ENCODE measurements around the gene TRPM3. TPM values are rescaled to one million over a fixed set of nuclear protein-coding genes. Genes with fewer than 3 reads are reported as not detected.

The TRPM3 gene
- total and polyA plus RNA-seq, 2 donors (not counting 1 experiment from before 2014, with no cell fraction given), result not detected

DNA sequence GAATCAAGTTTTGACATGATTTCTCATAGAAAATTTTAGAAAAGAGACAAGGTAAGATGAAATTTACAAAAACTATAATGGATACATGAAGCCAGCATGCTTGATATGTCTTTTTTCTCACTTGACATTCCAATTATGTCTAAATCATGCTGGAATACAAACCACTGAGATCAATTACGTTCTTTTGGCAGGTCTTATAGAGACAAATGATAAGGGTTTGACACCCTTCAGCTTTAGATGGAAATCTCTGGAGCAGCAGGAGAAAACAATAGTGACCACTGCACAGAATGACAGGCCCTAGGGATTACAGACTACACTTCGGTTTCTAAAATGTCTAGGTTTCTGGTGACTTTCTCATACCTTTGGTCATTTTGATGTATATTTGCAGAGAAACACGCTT lies 342.9 kb downstream of the TRPM3 start:
- no peak for ATAC-seq (ENCODE audit: low read depth)
- H3K27me3 Mint-ChIP-seq, result no peaks in the 10 kb centered on the region

DNA sequence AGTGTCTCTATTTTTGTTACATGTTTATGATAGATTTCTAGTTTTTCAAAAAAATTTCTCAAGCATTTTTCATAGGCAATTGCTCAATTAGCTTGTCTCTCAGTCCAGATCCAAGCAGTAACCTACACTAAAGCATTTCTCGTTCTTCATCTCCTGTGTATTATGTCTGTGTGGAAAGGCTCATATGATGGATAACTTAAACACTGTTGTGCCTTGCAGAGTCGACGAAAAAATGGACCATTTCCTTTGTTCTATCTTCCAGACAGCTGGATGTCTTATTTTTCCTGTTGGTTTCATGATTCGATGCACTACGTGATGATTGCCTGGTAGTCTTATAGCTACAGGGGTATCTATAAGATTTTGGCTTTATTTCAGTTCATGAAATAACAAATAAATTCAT lies 347.8 kb downstream of the TRPM3 start:
- Histone ChIP-seq H3K4me1 (ENCODE audit: control insufficient read depth in 2 of 2, insufficient read depth in 2 of 2, low read length in 2 of 2) (no peaks in the 10 kb centered on the region), H3K27ac (ENCODE audit: low read length in 2 of 2) (no peak overlapping the region), H3K27me3 (replicated peaks in 1 of 4; ENCODE audit: control extremely low read depth in 1 of 4, control insufficient read depth in 3 of 4, insufficient read depth in 4 of 4, low read length in 3 of 4) (no peaks in the 10 kb centered on the region), H2AFZ (ENCODE audit: insufficient read depth, low read depth, low read length, poor library complexity, severe bottlenecking) (no peak overlapping the region), H3K36me3 (replicated peaks in 1 of 2; ENCODE audit: control extremely low read depth in 1 of 2, control insufficient read depth in 1 of 2, extremely low read depth in 1 of 2, insufficient read depth in 2 of 2, low read length in 1 of 2) (no peaks in the 10 kb centered on the region), H3K4me2 (replicated peaks; ENCODE audit: low read depth, low read length, poor library complexity, severe bottlenecking) (no peak overlapping the region), H3K9me3 (ENCODE audit: control extremely low read depth in 1 of 3, control insufficient read depth in 2 of 3, insufficient read depth in 1 of 3, low read length in 2 of 3) (no peaks in the 10 kb centered on the region), H3K4me3 (ENCODE audit: control extremely low read depth in 1 of 5, extremely low read depth in 1 of 5, insufficient read depth in 1 of 5, low read depth in 2 of 5, low read length in 4 of 5) (no peak overlapping the region), H3K79me2 (ENCODE audit: control insufficient read depth, insufficient read depth, low read length) (no peaks in the 10 kb centered on the region), H4K20me1 (ENCODE audit: control insufficient read depth, insufficient read depth, low read length, poor library complexity, severe bottlenecking) (no peaks in the 10 kb centered on the region), H3K9ac (ENCODE audit: low read length) (no peak overlapping the region)
- POLR2A ChIA-PET, result no interaction called here
- no peaks in the 10 kb centered on the region for H3K9me3 Mint-ChIP-seq (ENCODE audit: insufficient read depth)
- TF ChIP-seq, protein P1, sequence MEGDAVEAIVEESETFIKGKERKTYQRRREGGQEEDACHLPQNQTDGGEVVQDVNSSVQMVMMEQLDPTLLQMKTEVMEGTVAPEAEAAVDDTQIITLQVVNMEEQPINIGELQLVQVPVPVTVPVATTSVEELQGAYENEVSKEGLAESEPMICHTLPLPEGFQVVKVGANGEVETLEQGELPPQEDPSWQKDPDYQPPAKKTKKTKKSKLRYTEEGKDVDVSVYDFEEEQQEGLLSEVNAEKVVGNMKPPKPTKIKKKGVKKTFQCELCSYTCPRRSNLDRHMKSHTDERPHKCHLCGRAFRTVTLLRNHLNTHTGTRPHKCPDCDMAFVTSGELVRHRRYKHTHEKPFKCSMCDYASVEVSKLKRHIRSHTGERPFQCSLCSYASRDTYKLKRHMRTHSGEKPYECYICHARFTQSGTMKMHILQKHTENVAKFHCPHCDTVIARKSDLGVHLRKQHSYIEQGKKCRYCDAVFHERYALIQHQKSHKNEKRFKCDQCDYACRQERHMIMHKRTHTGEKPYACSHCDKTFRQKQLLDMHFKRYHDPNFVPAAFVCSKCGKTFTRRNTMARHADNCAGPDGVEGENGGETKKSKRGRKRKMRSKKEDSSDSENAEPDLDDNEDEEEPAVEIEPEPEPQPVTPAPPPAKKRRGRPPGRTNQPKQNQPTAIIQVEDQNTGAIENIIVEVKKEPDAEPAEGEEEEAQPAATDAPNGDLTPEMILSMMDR (IDR thresholded peaks at IDR 0.05), result no peak
- TF ChIP-seq EZH2 (IDR thresholded peaks at IDR 0.05; ENCODE audit: borderline replicate concordance, insufficient read depth, low read depth, low read length, poor library complexity, severe bottlenecking), result no peak
- no peaks in the 10 kb centered on the region for H3K27me3 Mint-ChIP-seq
- no peak overlapping the region for H3K4me3 Mint-ChIP-seq
- intact Hi-C loops (cut with micrococcal nuclease), result no loop called here
- CTCF ChIA-PET, result interaction anchor here (0.6 kb wide), 1 partner anchor 229 kb away, joined by 3 read pairs; no protein-coding TSS in a partner anchor
- DNase-seq (no peak), ATAC-seq (ENCODE audit: low read depth) (no peak)
- H3K4me1 Mint-ChIP-seq, result no peaks in the 10 kb centered on the region
- H3K27ac Mint-ChIP-seq, result no peak overlapping the region
- WGBS (ENCODE audit: insufficient coverage), result 92% methylated on average over 2 of the region's 5 CpGs

More for the DNA sequence above, 342.9 kb downstream of the TRPM3 start:
- Histone ChIP-seq H3K27me3 (replicated peaks in 1 of 4; ENCODE audit: control extremely low read depth in 1 of 4, control insufficient read depth in 3 of 4, insufficient read depth in 4 of 4, low read length in 3 of 4) (no peaks in the 10 kb centered on the region), H4K20me1 (ENCODE audit: control insufficient read depth, insufficient read depth, low read length, poor library complexity, severe bottlenecking) (no peaks in the 10 kb centered on the region), H3K9ac (ENCODE audit: low read length) (no peak overlapping the region), H3K27ac (ENCODE audit: low read length in 2 of 2) (no peak overlapping the region), H3K4me3 (ENCODE audit: control extremely low read depth in 1 of 5, extremely low read depth in 1 of 5, insufficient read depth in 1 of 5, low read depth in 2 of 5, low read length in 4 of 5) (no peak overlapping the region), H2AFZ (ENCODE audit: insufficient read depth, low read depth, low read length, poor library complexity, severe bottlenecking) (no peak overlapping the region), H3K79me2 (ENCODE audit: control insufficient read depth, insufficient read depth, low read length) (no peaks in the 10 kb centered on the region), H3K36me3 (replicated peaks in 1 of 2; ENCODE audit: control extremely low read depth in 1 of 2, control insufficient read depth in 1 of 2, extremely low read depth in 1 of 2, insufficient read depth in 2 of 2, low read length in 1 of 2) (no peaks in the 10 kb centered on the region), H3K4me2 (replicated peaks; ENCODE audit: low read depth, low read length, poor library complexity, severe bottlenecking) (no peak overlapping the region), H3K4me1 (ENCODE audit: control insufficient read depth in 2 of 2, insufficient read depth in 2 of 2, low read length in 2 of 2) (no peaks in the 10 kb centered on the region), H3K9me3 (ENCODE audit: control extremely low read depth in 1 of 3, control insufficient read depth in 2 of 3, insufficient read depth in 1 of 3, low read length in 2 of 3) (no peaks in the 10 kb centered on the region)
- Mint-ChIP-seq H3K4me1 (no peaks in the 10 kb centered on the region), H3K27ac (no peak overlapping the region), H3K4me3 (no peak overlapping the region), H3K9me3 (ENCODE audit: insufficient read depth) (no peaks in the 10 kb centered on the region)
- CTCF ChIA-PET, result no interaction called here
- 67% methylated on average over 1 of the region's 3 CpGs for WGBS (ENCODE audit: insufficient coverage)
- DNase-seq, result no peak
- TF ChIP-seq, protein P1 (IDR thresholded peaks at IDR 0.05), result no peak
- no peak for TF ChIP-seq EZH2 (IDR thresholded peaks at IDR 0.05; ENCODE audit: borderline replicate concordance, insufficient read depth, low read depth, low read length, poor library complexity, severe bottlenecking)
- intact Hi-C loops (cut with micrococcal nuclease), result no loop called here
- POLR2A ChIA-PET, result no interaction called here
